Activated T-cell treated with anti-CD3 and anti-CD28 coated beads for 48 hours (primary cell): Measurements from ENCODE around the gene UBXN7.
"Not testable (repeated sequence)": the region's sequence is repeated elsewhere in the genome, so short reads cannot be mapped to it uniquely, and the experiment has no call there.

Experiments used
- DNase-seq: peaks from one replicate; pipeline ENCODE4 v3.0.0-alpha.2; 2020; ENCODE audit warnings: low read depth

Gene UBXN7

DNA sequence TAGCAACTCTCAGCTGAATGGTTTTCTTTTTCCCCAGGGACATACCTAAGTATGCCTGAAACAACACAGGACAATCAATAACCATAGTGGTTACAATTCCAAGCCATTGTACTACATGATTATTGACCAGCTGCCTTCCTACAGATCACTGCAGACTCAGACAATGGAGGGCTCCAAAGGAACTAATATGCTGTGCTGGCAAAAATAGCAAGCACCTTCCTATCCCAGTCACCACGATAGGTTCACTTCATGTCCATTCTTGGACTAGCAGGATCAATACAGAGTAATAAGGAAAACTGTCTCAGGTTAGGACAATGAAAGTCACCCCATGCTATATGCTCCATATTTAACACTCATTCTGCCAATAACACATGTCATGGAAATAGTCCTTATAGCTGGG lies 76.6 kb downstream of the UBXN7 start:
- DNase-seq = no peak

DNA sequence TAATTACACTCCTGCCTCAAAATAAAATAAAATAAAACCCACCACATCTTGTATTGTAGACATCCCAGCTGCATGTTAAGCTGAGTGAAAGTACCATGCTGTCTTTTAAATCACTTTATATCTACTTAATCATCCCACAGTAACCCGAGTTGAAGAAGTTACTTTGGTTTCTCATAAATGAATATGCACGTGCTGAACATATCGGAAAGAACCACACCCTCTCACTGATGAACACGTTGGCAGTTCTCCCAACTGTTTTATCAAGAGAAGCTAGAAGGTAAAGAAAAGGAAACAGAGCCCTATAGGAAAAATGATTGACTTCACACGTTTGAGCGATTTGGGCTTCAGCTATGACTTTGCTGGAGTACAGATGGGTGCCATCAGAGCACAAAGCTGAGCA lies 78.1 kb downstream of the UBXN7 start:
- no peak for DNase-seq

DNA sequence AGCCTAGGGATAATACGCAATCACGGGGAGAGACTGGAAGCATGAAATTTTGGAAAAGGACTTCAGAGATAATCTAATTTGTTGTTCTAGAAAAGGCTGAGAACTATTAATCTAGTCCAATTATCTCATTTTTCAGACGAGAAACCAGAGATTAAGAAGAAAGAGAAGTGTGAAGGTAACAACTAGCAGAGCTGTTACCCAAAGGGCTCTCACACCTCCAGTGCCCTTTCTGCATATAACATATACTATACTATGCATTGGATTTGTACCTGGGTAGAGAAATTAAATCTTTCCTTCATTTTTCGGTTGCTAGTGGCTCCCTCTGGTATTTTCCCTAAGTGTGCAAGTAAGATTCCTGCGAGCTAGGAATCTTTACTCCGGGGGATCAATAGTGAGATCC lies 80.7 kb downstream of the UBXN7 start:
- no peak for DNase-seq

DNA sequence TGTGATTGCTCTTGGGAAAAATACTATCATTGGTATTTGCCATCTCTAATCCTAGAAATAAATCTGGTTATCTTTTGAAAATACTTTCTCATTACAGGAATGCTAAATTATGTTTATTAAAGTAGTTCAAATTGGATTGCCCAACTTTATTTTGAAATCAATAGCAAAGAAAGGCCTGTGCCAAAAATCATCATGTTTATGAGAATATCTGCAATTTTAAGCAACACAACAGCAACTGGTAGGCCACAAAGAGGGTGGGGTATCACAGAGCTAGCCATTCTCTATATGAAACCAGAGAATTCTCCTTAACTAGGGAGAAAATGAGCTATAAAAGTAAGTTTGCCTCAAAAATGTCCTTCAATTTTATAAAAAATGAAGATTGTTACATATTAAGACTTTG lies 82.2 kb downstream of the UBXN7 start:
- DNase-seq = no peak

DNA sequence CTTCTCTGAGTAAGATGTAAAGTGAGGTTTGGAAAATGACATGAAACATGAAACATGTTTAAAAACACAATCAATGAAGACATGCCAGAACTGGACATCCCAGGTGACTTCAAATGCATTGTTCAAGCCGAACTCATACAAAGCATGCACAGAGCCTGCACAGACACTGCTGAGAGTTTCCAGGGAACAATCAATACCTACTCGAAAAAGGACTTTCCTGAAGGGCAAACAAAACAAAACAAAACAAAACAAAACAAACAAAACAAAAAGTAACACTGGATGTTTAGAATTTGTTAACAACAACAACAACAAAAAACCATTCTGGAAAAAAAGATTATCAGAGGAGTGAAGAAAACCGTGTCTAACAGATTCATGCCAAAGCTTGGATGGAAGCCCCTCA lies 83.5 kb downstream of the UBXN7 start:
- no peak for DNase-seq

DNA sequence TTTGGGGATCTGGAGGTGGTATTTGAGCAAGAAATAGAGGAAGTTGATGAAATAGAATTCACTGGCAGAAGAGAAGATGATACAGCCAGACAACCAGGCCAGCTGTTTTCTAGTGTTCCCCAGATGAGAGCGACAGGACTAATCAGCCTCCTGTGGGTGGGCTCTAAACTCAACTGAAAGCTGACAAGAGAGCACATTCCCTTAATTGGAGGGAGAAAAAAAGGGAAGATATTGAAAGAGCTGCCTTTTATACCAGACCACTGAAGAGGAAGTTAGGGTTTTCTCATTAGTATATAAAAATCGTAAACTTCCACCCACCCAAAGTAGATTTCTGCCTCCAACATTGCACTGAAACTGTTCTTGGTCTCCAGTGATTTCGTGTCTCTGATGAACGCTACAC lies 87.6 kb downstream of the UBXN7 start:
- no peak for DNase-seq

DNA sequence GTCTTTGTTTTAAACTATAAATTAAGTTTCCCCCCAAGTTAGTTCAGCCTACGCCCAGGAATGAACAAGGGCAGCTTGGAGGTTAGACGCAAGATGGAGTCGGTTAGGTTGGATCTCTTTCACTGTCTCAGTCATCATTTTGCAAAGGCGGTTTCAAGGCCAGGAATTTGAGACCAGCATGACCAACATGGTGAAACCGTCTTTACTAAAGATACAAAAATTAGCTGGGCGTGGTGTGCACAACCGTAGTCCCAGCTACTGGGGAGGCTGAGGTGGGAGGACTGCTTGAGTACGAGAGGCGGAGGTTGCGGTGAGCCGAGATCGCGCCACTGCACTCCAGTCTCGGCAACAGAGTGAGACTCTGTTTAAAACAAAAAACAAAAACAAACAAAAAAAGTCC lies 88.3 kb downstream of the UBXN7 start:
- DNase-seq = not testable (repeated sequence)

DNA sequence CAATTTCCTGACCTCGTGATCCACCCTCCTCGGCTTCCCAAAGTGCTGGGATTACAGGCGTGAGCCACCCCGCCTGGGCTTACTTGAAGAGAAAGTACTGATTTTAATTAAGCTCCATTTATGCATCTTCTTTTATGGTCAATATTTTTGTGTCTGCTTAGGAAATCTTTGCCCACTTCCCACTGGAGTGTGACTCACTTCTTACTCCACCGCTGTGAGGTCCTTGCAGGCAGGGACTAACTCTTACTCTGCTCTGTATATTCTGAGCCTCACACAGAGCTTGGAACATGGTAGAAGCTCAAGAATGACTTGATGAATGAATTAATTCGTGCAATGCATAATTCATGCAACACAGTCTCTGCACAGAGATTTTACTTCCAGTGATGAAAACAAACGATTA lies 91.1 kb downstream of the UBXN7 start:
- no peak for DNase-seq

DNA sequence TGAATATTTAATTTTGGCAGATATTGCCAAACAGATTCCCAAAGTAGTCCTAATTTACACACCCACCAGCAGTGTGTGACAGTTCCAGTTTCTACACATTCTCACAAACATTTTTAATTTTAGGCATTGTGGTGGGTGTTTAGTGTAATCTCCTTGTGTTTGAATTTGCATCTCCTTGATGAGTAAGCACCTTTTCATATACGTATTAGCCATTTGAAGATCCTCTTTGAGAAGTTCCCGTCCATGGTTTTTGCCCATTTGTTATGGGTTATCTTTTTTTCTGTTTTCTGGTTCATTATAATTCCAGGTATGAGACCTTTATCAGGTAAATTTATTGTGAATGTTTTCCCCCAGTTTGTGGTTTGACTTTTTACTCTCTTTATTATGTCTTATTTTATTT lies 91.8 kb downstream of the UBXN7 start:
- no peak for DNase-seq

DNA sequence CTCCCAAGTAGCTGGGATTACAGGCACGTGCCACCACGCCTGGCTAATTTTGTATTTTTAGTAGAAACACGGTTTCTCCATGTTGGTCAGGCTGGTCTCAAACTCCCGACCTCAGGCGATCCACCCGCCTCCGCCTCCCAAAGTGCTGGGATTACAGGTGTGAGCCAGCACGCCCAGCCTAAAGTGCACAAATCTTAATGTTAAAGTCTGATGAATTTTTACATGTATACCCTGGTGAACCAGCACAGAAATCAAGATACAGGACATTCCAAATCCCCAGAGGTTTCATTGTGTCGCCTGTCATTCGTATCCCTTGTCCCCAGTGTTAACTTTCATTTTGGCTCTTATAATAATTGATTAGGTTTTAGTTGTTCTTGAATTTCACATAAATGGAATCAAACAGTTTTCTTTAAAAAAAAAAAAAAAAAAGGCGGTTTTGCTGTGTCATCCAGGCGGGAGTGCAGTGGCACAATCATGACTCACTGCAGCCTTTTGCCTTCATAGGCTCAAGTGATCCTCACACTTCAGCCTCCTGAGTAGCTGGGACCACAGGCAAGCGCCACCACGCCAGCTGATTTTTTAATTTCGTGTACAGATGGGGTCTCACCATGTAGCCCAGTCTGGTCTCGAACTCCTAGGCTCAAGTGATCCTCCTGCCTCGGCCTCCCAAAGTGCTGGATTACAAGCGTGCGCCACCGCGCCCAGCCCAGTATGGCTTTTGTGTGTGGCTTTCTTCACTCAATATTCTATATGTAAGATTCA lies 92.6 kb downstream of the UBXN7 start:
- DNase-seq = no peak

DNA sequence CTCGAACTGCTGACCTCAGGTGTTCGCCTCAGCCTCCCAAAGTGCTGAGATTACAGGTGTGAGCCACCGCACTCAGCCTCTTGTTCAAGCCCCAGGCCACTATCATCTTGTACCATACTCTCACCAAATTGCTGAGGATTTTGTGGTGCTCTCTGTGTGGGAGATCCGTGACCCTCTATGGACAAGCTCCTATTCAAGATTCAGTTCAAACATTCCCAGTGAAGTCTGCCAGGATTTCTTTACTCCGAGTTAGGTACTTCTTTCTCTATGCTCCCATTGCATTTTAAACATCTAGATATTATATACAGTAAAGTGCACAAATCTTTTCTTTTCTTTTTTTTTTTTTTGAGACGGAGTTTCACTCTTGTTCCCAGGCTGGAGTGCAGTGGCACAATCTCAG lies 93.2 kb downstream of the UBXN7 start:
- no peak for DNase-seq

DNA sequence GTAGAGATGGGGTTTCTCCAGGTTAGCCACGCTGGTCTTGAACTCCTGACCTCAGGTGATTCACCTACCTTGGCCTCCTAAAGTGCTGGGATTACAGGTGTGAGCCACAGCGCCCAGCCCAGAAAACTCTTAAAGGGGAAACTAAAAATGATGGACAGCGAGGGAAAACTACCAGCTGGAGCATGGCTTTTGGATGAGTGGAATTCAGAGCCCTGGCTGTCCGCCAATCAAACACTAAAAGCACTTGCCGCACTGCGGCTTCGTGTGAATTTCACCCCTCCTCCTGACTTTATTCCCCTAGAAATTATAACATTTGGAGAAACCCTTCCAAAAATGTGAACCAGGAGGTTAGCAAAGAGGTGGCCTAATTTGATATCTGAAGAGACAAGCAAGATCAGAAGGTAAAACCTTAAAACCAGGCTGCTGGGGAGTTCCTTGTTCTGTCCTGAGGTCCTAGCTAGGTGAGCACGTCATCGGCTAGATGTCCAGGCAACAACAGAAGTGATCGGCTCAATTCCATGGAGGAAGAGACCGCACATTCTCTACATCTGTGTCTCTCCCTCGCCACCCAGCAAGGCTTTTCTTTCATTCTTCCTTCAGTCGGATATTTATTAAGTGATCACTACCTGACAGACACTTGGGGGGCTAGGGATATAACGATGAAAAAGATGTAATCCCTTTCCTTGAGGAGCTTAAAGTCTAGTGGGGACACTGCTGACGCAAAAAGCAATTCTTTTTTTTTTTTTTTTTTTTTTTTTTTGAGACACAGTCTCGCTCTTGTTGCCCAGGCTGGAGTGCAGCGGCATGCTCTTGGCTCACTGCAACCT lies 95.7 kb downstream of the UBXN7 start:
- no peak for DNase-seq

DNA sequence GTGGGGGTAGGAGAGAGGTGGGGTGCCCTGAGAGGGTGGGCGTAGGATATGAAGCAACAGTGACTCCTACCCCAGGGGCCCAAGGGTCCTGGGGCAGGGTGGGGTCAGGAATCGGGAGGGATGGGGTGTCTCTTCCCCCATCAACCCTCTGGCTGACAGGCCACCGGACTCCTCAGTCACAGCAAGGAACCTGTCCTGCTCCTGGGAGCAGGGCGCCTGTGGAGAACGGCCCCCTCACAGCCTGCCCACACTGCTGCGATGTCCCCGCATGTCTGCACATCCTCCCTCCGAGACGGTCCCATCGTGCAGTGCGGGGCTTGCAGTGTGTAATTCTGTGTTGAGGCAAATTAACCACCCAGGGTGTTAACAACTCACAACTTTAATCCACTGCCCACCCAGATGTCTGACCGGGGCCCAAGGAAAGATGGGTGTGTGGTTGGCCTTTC lies 96.7 kb downstream of the UBXN7 start:
- no peak for DNase-seq

DNA sequence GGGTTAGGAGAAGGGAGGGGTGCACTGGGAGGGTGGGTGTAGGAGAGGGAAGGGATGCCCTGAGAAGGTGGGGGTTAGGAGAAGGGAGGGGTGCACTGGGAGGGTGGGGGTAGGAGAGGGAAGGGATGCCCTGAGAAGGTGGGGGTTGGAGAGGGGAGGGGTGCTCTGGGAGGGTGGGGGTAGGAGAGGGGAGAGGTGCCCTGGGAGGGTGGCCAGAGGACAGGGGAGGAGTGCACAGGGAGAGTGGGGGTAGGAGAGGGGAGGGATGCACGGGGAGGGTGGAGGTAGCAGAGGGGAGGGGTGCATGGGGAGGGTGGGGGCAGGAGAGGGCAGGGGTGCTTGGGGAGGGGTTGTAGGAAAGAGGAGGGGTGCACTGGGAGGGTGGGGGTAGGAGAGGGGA lies 97.2 kb downstream of the UBXN7 start:
- no peak for DNase-seq

DNA sequence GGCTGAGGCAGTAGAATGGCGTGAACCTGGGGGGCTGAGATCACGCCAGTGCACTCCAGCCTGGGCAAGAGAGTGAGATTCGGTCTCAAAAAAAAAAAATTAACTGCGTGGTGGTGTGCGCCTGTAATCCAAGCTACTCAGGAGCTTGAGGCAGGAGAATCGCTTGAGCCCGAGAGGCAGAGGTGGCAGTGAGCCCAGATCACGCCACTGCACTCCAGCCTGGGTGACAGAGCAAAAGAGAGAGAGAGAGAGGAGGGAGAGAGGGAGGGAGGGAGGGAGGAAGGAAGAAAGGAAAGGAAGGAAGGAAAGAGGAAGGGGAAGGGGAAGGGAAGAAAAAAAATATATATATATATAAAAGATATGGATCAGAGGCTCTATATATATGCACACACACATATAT lies 100.1 kb downstream of the UBXN7 start:
- no peak for DNase-seq

DNA sequence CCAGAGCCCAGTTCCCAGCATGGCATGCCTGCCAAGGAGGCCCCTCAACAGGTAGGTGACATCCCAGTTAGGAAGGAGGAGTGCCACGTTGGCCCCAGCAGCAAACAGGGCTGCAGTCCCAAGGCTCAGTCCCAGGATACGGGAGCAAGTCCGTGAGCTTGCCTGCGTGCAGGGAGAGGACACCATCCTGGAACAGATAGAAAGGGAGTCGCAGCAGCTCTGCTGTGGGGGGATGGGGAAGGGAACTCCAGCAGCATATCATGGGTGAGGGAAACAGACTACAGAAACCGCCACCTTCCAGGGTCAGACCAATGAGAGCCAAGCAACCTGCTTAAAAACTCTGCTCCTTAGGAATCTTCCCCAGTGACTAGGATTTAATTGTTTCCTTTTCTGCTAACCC lies 104.8 kb downstream of the UBXN7 start:
- DNase-seq = no peak

DNA sequence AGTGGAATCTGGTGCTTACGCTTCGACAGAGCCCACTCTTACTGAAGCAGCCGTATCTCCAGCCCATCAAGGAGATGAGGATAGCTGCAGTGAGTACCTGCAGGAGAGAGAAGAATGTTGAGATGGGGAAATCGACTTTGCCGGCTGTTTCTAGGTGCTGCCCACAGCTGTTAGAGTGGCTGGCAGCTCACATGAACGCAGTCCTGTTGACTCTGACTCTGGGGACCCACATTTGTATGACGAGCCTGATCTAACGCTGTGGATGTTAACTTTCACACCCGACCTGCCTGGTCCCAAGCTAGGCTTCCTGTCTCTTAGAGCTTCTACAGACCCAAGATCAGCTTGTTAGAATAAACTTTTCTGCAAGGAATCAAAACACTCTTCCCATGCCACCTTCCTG lies 105.3 kb downstream of the UBXN7 start:
- DNase-seq = no peak

DNA sequence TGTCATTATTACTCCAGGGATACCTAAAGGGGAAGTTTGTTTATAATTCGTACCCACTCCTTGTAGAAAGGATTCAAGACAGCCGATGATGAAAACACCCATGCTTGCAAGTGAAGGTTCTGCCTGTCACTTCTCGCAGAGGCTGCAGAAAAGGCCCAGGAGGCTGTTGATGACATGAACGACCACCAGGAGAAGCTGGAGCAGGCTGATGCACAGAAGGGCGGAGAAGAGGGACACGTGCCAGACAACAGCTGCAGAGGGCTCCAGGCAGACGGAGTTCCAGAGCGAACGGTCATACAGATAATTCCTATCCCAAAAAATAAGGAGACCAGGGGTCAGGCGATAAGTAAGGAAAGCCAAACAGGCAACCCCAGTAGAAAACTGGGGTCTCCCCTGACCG lies 108.5 kb downstream of the UBXN7 start:
- DNase-seq = no peak

DNA sequence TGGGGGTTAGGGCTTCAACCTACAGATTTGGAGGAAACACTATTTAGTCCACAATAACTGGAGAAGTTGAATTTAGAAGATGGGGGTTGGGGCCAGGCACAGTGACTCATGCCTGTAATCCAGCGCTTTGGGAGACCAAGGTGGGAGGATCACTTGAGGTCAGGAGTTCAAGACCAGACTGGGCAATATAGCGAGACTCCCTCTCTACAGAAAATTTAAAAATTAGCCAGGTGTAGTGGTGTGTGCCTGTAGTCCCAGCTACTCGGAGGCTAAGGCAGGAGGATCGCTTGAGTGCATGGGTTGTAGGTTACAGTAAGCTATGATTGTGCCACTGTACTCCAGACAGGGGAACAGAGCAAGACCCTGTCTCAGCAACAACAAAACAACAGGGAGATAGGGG lies 109.2 kb downstream of the UBXN7 start:
- DNase-seq = no peak

DNA sequence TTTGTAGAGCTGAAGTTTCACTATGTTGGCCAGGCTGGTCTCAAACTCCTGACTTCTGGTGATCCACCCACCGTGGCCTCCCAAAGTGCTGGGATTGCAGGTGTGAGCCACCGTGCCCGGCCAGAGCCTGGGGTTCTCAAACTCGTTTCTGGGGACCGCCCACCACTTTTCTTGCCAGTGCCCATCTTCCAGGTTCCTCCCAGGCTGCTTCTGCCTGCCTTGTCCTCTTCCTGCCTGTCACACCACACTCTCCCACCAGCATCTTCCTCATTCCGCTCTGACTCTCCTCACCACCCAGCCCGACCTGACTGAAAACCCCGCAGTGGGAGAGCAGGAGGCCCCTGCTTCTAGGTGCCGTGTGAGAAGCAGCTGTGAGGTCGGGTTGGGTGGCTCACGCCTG lies 111.1 kb downstream of the UBXN7 start:
- DNase-seq = no peak

DNA sequence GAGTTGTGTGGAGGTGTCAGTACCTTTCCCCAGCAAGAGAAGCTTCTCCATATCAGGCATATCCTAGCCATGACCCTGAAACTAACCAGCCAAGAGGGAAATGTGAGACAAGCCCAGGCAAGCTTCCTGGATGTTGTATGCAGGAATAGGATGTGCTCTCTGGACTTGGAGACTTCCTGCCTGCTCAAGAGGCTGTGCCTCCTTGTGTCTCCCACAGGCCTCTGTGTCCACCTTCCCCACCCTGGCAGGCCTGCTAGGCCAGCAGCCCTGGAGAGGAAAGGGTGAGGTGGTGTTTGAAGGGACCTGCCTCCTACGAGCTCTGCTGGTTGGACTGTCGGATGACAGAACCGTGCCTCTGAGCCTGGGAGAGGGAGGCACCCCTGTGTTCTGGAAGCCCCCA lies 112.1 kb downstream of the UBXN7 start:
- DNase-seq = no peak

DNA sequence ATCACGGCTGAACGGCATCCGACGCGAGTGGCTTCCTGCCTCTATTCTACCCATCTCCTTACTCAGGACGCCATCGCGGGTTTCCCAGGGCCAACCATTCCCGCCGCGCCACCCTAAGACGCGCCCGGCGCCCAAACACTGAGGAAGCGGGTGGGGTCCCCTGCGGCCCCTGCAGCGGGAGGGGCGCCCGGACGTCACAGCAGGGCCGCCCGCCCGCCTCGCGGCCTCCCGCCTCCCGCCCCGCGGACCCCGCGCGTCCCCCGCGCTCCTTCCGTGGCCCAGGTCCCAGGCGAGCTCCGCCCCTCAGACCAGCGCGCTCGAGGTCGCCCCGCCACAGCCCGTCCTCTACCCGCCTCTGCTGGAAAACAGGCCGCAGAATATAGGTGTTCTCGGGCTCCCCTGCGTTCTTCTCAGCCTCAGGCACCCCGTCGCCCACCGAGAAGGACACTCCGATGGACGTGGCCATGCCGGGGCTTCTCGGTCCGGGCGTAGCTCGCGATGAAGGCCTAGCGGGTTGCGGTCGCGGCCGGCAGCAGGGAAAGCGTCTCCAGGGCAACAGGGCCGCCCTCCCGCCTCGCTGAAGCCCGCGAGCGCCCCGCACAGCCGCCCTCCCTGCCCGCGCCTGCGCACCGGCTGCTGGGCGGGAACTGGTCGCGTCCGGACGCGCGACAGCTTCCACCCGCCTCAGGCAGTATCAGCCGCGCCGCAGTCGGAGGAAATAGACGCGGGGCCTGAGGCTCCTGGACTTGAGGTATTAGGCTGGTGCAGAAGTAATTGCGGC lies 114.3 kb downstream of the UBXN7 start, which contains the start of gene DYNLT2B:
TSS of gene DYNLT2B (minus strand) at position 554 of the 781 bp plus-strand sequence. CDS start at position 466, 88 bp downstream.
- peak; percentile 91 for DNase-seq
